ENCODE results near the gene RUFY1. TPM values are rescaled to one million over a fixed set of nuclear protein-coding genes. Genes with fewer than 3 reads are reported as not detected.
A peak's percentile ranks its signal among the peaks of the same experiment; 100 is the strongest.
"Not testable (repeated sequence)": the region's sequence is repeated elsewhere in the genome, so short reads cannot be mapped to it uniquely, and the experiment has no call there.

RUFY1 gene
- total and polyA plus RNA-seq, 4 donors = 26.8 to 51.9 (median 31.6) TPM

- WGBS, 2 donors = 95 to 96% methylated on average over 6 of the region's 6 CpGs
- intact Hi-C loops (cut with DNase I) = loop anchor here in 1 of 2 donors (5.0 to 10.0 kb wide), 2 partner anchors 67 to 520 kb away; partner anchors contain the start of genes HNRNPH1 and RNF130
- Histone ChIP-seq H3K4me1 (ENCODE audit: control insufficient read depth in 1 of 2, insufficient read depth in 2 of 2, low read length in 2 of 2) (peaks cover 0 to 3% of the 10 kb centered on the region in 2 donors), H3K36me3 (ENCODE audit: control insufficient read depth in 1 of 2, insufficient read depth in 2 of 2, low read length in 1 of 2) (no peaks in the 10 kb centered on the region), H3K27ac (ENCODE audit: low read depth in 1 of 2, low read length in 2 of 2) (no peak overlapping the region), H3K4me3 (ENCODE audit: low read length in 2 of 2) (no peak overlapping the region), H3K27me3 (ENCODE audit: control insufficient read depth in 1 of 2, insufficient read depth in 2 of 2, low read length in 1 of 2) (no peaks in the 10 kb centered on the region), H3K9me3 (ENCODE audit: control insufficient read depth, low read length) (no peaks in the 10 kb centered on the region)
- ATAC-seq (ENCODE audit: low FRiP score) (no peak), DNase-seq (no peak)
These were observed 4.6 kb downstream of the RUFY1 start for GRCh38 chr5:179554981-179555380.

DNA sequence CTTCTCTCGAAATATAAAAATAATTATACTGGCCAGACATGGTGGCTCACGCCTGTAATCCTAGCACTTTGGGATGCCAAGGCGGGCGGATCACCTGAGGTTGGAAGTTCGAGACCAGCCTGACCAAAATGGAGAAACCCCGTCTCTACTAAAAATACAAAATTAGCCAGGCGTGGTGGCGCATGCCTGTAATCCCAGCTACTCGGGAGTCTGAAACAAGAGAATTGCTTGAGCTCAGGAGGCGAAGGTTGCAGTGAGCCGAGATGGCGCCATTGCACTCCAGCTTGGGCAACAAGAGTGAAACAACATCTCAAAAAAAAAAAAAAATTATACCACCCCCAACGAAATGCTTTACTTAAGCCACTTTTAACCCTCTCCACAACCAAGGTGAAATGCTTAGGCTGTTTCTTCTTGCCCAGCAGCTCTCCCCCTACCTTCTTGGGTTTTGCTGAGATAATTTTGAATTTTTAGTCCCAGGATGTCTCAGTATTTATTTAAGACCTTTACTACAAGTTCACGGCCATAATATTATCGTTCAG is 8.0 kb downstream of the RUFY1 start:
- DNase-seq; H3K36me3 ChIP-seq (ENCODE audit: control insufficient read depth in 1 of 2, insufficient read depth in 2 of 2, low read length in 1 of 2); H3K27ac ChIP-seq (ENCODE audit: low read depth in 1 of 2, low read length in 2 of 2); H3K9me3 ChIP-seq (ENCODE audit: control insufficient read depth, low read length); H3K27me3 ChIP-seq (ENCODE audit: control insufficient read depth in 1 of 2, insufficient read depth in 2 of 2, low read length in 1 of 2); H3K4me1 ChIP-seq (ENCODE audit: control insufficient read depth in 1 of 2, insufficient read depth in 2 of 2, low read length in 2 of 2); H3K4me3 ChIP-seq (ENCODE audit: low read length in 2 of 2); ATAC-seq (ENCODE audit: low FRiP score): not testable (repeated sequence)
- 83% methylated on average over 15 of the region's 15 CpGs for WGBS, 2 donors
- intact Hi-C loops (cut with DNase I) = loop anchor here in 1 of 2 donors (10.0 kb wide), 1 partner anchor 516 kb away; the partner anchor contains the start of gene RNF130

DNA sequence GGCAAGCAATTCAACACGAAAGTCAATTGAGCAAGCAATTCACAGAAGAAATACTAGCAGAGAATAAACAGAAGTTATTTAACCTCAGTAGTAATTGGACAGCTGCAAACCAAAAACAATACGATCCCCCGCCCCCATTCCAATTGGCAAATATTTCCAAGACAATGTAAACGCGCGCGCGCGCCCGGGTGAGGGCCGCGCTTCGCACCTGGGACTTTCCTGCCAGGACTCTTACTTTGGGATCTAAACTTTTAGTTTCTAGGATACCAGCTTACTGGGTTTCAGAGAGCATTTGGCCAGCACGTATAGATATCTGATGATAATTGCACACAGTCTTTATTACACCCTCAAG is 8.6 kb downstream of the RUFY1 start:
- no peak for ATAC-seq (ENCODE audit: low FRiP score)

DNA sequence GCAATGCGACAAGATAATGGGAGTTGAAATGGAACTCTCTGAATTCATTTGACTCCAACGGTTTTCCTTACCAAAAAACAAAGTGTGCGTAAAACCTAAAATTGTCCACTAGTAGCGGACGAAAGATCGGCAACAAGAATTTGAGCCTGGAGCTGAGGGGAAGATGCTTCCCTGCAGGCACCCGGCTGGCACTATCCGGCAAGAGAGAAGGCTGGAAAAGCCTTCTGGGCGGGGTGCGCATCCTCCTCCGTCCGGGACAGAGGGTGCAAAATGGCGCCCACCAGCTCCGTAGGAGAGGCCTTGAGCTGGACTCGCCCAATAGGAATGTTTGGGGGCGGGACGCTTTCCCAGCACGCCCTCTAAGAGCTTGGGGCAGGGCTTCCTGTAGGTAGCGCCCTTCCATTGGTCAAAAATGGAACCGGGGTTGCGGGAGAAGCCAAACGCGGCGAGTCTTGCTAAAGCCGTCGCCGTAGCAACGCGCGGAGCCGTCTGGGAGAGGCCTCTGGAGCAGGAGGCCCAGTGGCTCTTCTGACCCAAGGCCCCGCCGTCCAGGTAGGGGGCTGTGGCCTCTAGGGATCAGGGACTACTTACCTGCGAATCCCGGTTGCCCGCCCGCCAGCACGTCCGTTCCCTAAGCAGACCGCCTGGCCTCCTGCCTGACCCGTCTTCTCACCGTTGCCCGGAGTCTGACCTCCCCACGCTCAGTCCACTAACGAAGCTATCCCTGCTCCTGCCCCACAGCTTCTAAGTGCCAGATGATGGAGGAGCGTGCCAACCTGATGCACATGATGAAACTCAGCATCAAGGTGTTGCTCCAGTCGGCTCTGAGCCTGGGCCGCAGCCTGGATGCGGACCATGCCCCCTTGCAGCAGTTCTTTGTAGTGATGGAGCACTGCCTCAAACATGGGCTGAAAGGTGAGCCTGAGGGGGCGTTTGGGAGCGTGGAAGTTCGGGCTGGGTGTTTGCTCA is 9.2 kb downstream of the RUFY1 start:
- H3K4me1 ChIP-seq (ENCODE audit: control insufficient read depth in 1 of 2, insufficient read depth in 2 of 2, low read length in 2 of 2) = no peaks in the 10 kb centered on the region
- peaks cover 0 to 3% of the 10 kb centered on the region in 2 donors for H3K36me3 ChIP-seq (ENCODE audit: control insufficient read depth in 1 of 2, insufficient read depth in 2 of 2, low read length in 1 of 2)
- DNase-seq = peak; percentile 98
- intact Hi-C loops (cut with DNase I) = loop anchor here in 1 of 2 donors (10.0 kb wide), 1 partner anchor 515 kb away; the partner anchor contains the start of gene RNF130
- no peaks in the 10 kb centered on the region for H3K9me3 ChIP-seq (ENCODE audit: control insufficient read depth, low read length)
- no peaks in the 10 kb centered on the region for H3K27me3 ChIP-seq (ENCODE audit: control insufficient read depth in 1 of 2, insufficient read depth in 2 of 2, low read length in 1 of 2)
- peak; percentile 100 for ATAC-seq (ENCODE audit: low FRiP score)
- WGBS, 2 donors = 2 to 3% methylated on average over 51 to 52 of the region's 52 CpGs
- peak overlapping the region; percentile 64 to 73 for H3K4me3 ChIP-seq (ENCODE audit: low read length in 2 of 2)
- peak overlapping the region in 1 of 2 donors; percentile 58 for H3K27ac ChIP-seq (ENCODE audit: low read depth in 1 of 2, low read length in 2 of 2)

More for the DNA sequence above, 8.6 kb downstream of the RUFY1 start:
- no peak for DNase-seq
- H3K4me3 ChIP-seq (ENCODE audit: low read length in 2 of 2) = peak overlapping the region; percentile 64 to 73
- peaks cover 0 to 3% of the 10 kb centered on the region in 2 donors for H3K36me3 ChIP-seq (ENCODE audit: control insufficient read depth in 1 of 2, insufficient read depth in 2 of 2, low read length in 1 of 2)
- H3K27ac ChIP-seq (ENCODE audit: low read depth in 1 of 2, low read length in 2 of 2) = peak overlapping the region in 1 of 2 donors; percentile 58
- intact Hi-C loops (cut with DNase I) = loop anchor here in 1 of 2 donors (10.0 kb wide), 1 partner anchor 516 kb away; the partner anchor contains the start of gene RNF130
- H3K9me3 ChIP-seq (ENCODE audit: control insufficient read depth, low read length) = no peaks in the 10 kb centered on the region
- WGBS, 2 donors = 3 to 7% methylated on average over 14 of the region's 14 CpGs
- H3K27me3 ChIP-seq (ENCODE audit: control insufficient read depth in 1 of 2, insufficient read depth in 2 of 2, low read length in 1 of 2) = no peaks in the 10 kb centered on the region
- peaks cover 0 to 3% of the 10 kb centered on the region in 2 donors for H3K4me1 ChIP-seq (ENCODE audit: control insufficient read depth in 1 of 2, insufficient read depth in 2 of 2, low read length in 2 of 2)

- Histone ChIP-seq H3K4me1 (ENCODE audit: control insufficient read depth in 1 of 2, insufficient read depth in 2 of 2, low read length in 2 of 2) (no peaks in the 10 kb centered on the region), H3K9me3 (ENCODE audit: control insufficient read depth, low read length) (no peaks in the 10 kb centered on the region), H3K36me3 (ENCODE audit: control insufficient read depth in 1 of 2, insufficient read depth in 2 of 2, low read length in 1 of 2) (peaks cover 4 to 8% of the 10 kb centered on the region in 2 donors), H3K27me3 (ENCODE audit: control insufficient read depth in 1 of 2, insufficient read depth in 2 of 2, low read length in 1 of 2) (no peaks in the 10 kb centered on the region), H3K27ac (ENCODE audit: low read depth in 1 of 2, low read length in 2 of 2) (no peak overlapping the region), H3K4me3 (ENCODE audit: low read length in 2 of 2) (no peak overlapping the region)
- DNase-seq = no peak
- WGBS, 2 donors = 47 to 80% methylated on average over 2 of the region's 2 CpGs
- intact Hi-C loops (cut with DNase I) = no loop called here
- ATAC-seq (ENCODE audit: low FRiP score) = no peak
These were observed 14.2 kb downstream of the RUFY1 start for GRCh38 chr5:179564526-179564925.

GRCh38 chr5:179568721-179569120 is 18.4 kb downstream of the RUFY1 start:
- Histone ChIP-seq H3K4me1 (ENCODE audit: control insufficient read depth in 1 of 2, insufficient read depth in 2 of 2, low read length in 2 of 2) (no peaks in the 10 kb centered on the region), H3K36me3 (ENCODE audit: control insufficient read depth in 1 of 2, insufficient read depth in 2 of 2, low read length in 1 of 2) (peaks cover 8 to 10% of the 10 kb centered on the region in 2 donors), H3K27ac (ENCODE audit: low read depth in 1 of 2, low read length in 2 of 2) (no peak overlapping the region), H3K9me3 (ENCODE audit: control insufficient read depth, low read length) (no peaks in the 10 kb centered on the region), H3K27me3 (ENCODE audit: control insufficient read depth in 1 of 2, insufficient read depth in 2 of 2, low read length in 1 of 2) (no peaks in the 10 kb centered on the region), H3K4me3 (ENCODE audit: low read length in 2 of 2) (no peak overlapping the region)
- ATAC-seq (ENCODE audit: low FRiP score) (no peak), DNase-seq (no peak)
- intact Hi-C loops (cut with DNase I) = no loop called here
- 59 to 71% methylated on average over 7 of the region's 7 CpGs for WGBS, 2 donors

GRCh38 chr5:179572386-179572785 is 22.0 kb downstream of the RUFY1 start:
- Histone ChIP-seq H3K27me3 (ENCODE audit: control insufficient read depth in 1 of 2, insufficient read depth in 2 of 2, low read length in 1 of 2) (no peaks in the 10 kb centered on the region), H3K4me3 (ENCODE audit: low read length in 2 of 2) (no peak overlapping the region), H3K4me1 (ENCODE audit: control insufficient read depth in 1 of 2, insufficient read depth in 2 of 2, low read length in 2 of 2) (no peaks in the 10 kb centered on the region), H3K27ac (ENCODE audit: low read depth in 1 of 2, low read length in 2 of 2) (no peak overlapping the region), H3K36me3 (ENCODE audit: control insufficient read depth in 1 of 2, insufficient read depth in 2 of 2, low read length in 1 of 2) (peaks cover 8 to 10% of the 10 kb centered on the region in 2 donors), H3K9me3 (ENCODE audit: control insufficient read depth, low read length) (no peaks in the 10 kb centered on the region)
- ATAC-seq (ENCODE audit: low FRiP score) = no peak
- WGBS, 2 donors = 91% methylated on average over 8 of the region's 8 CpGs
- DNase-seq = no peak
- intact Hi-C loops (cut with DNase I) = no loop called here

DNA sequence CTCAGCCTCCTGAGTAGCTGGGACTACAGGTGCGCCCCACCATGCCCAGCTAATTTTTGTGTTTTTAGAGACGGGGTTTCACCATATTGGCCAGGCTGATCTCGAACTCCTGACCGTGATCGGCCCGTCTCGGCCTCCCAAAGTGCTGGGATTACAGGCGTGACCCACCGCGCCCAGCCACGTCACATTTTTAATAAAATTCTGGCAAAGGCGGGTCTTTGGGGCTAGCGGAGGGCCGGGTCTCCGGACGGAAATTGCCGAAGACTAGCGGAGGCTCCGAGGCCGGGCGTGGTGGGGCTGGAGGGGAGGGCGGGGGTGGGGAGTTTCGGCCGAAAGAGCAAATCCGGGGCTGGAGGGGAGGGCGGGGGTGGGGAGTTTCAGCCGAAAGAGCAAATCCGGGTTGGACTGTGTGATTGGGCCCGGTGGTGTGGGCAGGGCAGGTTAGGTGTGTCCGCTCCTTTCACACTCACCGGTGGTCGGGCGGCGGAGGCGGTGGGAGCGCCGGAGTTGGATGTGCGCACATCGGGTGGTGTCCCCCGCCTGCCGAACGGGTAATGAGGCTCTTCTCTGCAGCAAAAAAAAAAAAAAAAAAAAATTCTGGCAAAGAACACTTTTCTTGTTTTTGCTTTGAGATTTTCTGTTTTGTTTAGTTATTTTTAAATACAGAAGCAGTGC is 27.1 kb downstream of the RUFY1 start:
- H3K4me1 ChIP-seq (ENCODE audit: control insufficient read depth in 1 of 2, insufficient read depth in 2 of 2, low read length in 2 of 2) = no peaks in the 10 kb centered on the region
- WGBS, 2 donors = 96% methylated on average over 41 to 42 of the region's 42 CpGs
- H3K9me3 ChIP-seq (ENCODE audit: control insufficient read depth, low read length) = no peaks in the 10 kb centered on the region
- intact Hi-C loops (cut with DNase I) = no loop called here
- no peaks in the 10 kb centered on the region for H3K27me3 ChIP-seq (ENCODE audit: control insufficient read depth in 1 of 2, insufficient read depth in 2 of 2, low read length in 1 of 2)
- H3K27ac ChIP-seq (ENCODE audit: low read depth in 1 of 2, low read length in 2 of 2) = no peak overlapping the region
- DNase-seq = no peak
- no peak overlapping the region for H3K4me3 ChIP-seq (ENCODE audit: low read length in 2 of 2)
- no peak for ATAC-seq (ENCODE audit: low FRiP score)
- H3K36me3 ChIP-seq (ENCODE audit: control insufficient read depth in 1 of 2, insufficient read depth in 2 of 2, low read length in 1 of 2) = peaks cover 0 to 7% of the 10 kb centered on the region in 2 donors
